GM21723 (cell line): ENCODE data around the gene ZSWIM8.

ENCODE experiments used
- ATAC-seq: cut with Tn5 transposase; IDR thresholded peaks from one replicate; pipeline ENCODE4 v1.9.1; 2021; ENCODE audit warnings: mild to moderate bottlenecking, moderate library complexity; ENCODE audit not compliant: unreplicated experiment

ZSWIM8 gene

GRCh38 chr10:73840403-73841060 lies 55.1 kb downstream of the ZSWIM8 start:
- no peak for ATAC-seq

- ATAC-seq: no peak
Measured at GRCh38 chr10:73841061-73841421, 55.6 kb downstream of the ZSWIM8 start.

GRCh38 chr10:73841526-73842285 lies 56.3 kb downstream of the ZSWIM8 start:
- ATAC-seq: no peak

GRCh38 chr10:73842349-73842748 lies 56.9 kb downstream of the ZSWIM8 start:
- ATAC-seq: no peak

GRCh38 chr10:73843261-73843660 lies 57.9 kb downstream of the ZSWIM8 start:
- ATAC-seq: no peak

GRCh38 chr10:73847031-73847430 lies 61.6 kb downstream of the ZSWIM8 start:
- no peak for ATAC-seq

GRCh38 chr10:73848821-73849489 lies 63.5 kb downstream of the ZSWIM8 start:
- peak; percentile 88 for ATAC-seq

- no peak for ATAC-seq
Measured at GRCh38 chr10:73850211-73850610, 64.8 kb downstream of the ZSWIM8 start.

GRCh38 chr10:73850863-73851461 lies 65.6 kb downstream of the ZSWIM8 start:
- no peak for ATAC-seq
